IPS-15b (cell line): ENCODE data around the gene JDP2.

Experiments
- H3K27me3 ChIP-seq: one replicate; pipeline ENCODE4 v1.6.1; 2013; ENCODE audit warnings: low read length; ENCODE audit not compliant: control insufficient read depth, insufficient read depth
- H3K36me3 ChIP-seq: one replicate; pipeline ENCODE4 v1.6.1; 2013; ENCODE audit warnings: low read length; ENCODE audit not compliant: control insufficient read depth, insufficient read depth
- H3K4me1 ChIP-seq: one replicate; pipeline ENCODE4 v1.6.1; 2013; ENCODE audit warnings: mild to moderate bottlenecking, low read length; ENCODE audit not compliant: control insufficient read depth, insufficient read depth
- H3K4me3 ChIP-seq: one replicate; pipeline ENCODE4 v1.5.1; 2013; ENCODE audit warnings: low read depth, low read length
- H3K9ac ChIP-seq: one replicate; pipeline ENCODE4 v1.6.1; 2013; ENCODE audit warnings: low read depth, mild to moderate bottlenecking, low read length
- H3K9me3 ChIP-seq: one replicate; pipeline ENCODE4 v1.6.1; 2013; ENCODE audit warnings: mild to moderate bottlenecking, low read length; ENCODE audit not compliant: control insufficient read depth, insufficient read depth

The JDP2 gene

DNA sequence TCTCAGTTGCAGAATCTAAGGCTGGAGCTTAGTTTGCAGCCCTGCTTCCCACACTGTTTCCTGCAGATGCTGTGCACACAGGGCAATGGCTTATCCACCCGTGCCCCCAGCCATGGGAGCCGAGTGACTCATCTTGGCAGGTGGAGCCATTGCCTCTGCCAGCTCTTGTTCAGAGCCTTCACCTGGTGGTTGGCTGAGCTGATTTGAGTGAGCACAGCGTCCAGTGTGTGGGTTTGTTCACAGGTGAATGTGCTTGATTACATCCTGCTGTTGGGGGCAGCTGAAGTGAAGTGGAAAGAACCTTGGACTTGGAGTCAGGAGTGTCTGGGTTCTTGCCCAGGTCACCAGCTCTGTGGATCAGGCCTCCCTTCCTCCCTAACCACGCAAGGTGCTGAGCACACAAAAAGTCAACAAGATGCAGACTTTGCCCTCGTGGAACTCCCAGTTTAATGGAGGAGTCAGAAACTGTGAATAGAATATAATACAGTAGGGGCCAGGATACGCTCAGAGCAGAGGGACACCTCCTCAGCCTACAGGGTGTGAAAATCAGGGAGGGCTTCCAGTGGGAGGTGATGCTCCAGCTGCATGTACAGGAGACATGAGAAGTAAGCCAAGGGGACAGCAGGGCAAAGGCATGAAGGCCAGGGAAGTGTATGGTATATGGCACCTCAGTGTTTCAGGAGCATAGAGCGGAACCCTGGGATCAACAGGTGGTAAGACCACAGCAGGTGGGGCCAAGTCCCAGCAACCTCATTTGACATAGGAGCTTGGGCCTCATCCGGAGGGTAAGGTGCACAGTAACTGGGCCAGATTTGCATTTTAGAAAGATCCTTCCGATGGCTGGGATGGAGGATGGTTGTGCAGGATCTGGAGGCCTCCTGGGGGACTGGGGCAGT, 22.8 kb downstream of the JDP2 start:
- Histone ChIP-seq H3K4me1 (peaks cover 8% of the 10 kb centered on the region), H3K9ac (no peak overlapping the region), H3K4me3 (no peak overlapping the region), H3K27me3 (no peaks in the 10 kb centered on the region), H3K36me3 (no peaks in the 10 kb centered on the region), H3K9me3 (no peaks in the 10 kb centered on the region)

DNA sequence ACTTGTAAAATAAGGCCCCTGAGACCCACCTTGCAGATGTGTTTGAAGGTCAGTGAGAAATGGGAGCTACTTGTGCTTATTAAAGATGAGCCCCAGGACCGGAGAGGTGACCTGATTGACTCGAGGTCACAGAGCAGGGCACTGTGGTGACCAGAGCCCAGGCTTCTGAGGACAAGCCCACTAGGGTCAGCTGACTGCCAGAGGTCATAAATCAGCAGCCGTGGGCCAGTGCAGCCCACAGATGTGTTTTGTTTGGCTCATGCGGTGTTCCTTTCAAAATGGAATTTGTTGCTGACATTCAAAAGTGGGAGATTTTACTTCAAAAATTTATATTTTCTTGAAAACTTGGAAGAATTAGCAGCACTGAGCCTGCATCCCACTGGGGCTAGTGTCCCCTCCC, 24.5 kb downstream of the JDP2 start:
- Histone ChIP-seq H3K27me3 (no peaks in the 10 kb centered on the region), H3K9me3 (no peaks in the 10 kb centered on the region), H3K4me3 (no peak overlapping the region), H3K9ac (no peak overlapping the region), H3K4me1 (peaks cover 8% of the 10 kb centered on the region), H3K36me3 (peaks cover 4% of the 10 kb centered on the region)

DNA sequence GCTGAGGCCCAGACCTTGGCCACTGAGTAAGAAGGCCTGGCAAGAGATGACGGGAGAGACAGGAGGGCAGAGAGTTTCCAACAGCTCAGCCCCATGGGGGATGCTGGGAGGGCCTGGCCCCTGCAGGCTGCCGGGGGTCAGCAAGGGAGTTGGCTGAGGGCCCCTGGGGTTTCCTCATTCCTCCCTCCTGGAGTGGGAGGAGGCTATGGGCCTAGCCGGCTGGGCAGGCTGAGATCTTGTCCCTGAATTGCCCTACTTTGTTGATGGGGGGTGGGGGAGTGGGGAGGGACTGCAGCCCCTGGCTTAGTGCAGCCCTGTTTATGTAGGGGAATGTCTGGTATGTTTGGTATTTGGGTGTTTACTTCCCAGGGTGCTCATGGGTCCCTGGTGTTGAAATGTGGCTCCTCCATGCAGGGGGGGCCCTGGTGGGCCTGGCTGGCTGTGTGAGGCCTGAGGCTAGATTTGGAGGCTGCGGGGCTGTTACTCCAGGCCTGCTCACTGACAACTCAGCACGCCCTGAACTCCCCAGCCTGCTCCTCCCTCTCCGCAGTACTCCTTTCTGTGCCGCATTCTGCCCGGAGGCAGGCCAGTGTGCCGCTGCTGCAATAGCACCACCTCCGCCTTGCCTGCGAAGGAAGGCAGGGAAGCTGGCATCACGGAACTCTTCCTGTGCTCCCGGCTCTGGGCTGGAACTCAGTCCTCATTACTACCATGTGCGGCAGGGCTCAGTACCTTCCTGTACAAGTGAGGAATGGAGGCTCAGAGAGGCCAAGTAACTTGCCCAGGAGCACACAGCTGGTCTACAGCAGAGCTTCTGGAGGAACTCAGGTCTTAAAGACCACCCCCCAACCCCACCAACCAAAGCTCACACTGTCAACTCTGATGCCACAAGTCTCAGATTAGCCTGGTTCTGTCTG, 25.3 kb downstream of the JDP2 start:
- H3K27me3 ChIP-seq, result no peaks in the 10 kb centered on the region
- peaks cover 4% of the 10 kb centered on the region for H3K36me3 ChIP-seq
- no peaks in the 10 kb centered on the region for H3K9me3 ChIP-seq
- H3K4me3 ChIP-seq, result no peak overlapping the region
- peak overlapping the region; percentile 70 for H3K9ac ChIP-seq
- H3K4me1 ChIP-seq, result peaks cover 8% of the 10 kb centered on the region

DNA sequence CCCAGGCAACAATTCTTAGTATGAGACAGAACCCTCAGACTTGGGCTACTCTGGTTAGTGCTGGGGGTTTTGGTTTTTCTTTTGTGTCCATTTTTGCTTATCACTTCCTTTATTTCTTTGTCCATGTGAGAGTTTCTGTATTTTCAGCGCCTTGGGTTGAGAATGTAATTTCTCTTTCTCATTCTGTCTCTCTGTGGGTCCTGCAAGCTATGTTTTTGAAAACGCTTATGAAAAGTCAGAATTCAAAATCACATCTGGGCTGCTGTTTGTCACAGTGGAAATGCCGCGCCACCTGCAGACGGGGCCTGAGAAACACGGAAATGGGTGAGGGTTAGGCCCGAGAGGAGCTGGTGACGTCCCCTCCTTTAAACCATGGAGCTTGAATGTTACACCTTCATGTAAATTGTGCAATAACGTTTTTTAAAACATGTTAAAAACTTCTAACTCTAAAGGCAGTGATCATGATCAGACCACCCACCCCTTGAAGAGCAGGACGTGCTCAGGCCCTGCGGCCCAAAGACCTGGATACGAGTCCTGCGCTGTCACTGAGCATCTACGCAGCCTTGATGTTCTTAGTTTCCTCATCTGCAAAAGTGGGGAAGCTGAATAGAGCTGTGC, 26.1 kb downstream of the JDP2 start:
- Histone ChIP-seq H3K36me3 (peaks cover 4% of the 10 kb centered on the region), H3K4me1 (peaks cover 10% of the 10 kb centered on the region), H3K9ac (peak overlapping the region; percentile 70), H3K4me3 (no peak overlapping the region), H3K9me3 (no peaks in the 10 kb centered on the region), H3K27me3 (no peaks in the 10 kb centered on the region)

DNA sequence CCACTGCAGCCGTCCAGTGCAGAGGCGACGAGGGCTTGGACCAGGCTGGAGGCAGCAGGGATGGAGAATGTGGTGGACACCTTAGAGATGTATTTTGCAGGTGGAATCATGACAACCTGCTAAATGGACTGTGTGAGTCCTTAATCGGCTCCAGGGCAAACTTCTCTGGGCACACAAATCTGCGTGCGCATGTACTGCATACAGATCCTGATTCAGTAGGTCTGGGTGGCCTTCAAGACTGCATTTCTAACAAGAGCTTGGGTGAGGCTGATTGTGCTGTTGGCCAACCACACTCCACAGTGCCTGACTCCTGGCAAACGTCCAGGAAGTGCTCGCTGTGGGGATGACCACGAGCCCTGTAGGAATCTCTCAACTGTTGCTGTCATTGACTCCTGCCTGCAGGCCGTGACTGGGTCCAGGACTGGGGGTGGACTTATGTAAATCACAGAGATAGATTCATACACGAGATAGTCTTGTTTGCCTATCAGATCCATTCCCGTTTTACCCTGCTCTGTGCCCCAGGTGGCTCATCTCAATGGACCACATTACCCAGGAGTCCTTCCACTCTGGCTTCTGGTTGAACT, 27.2 kb downstream of the JDP2 start:
- H3K9me3 ChIP-seq, result no peaks in the 10 kb centered on the region
- H3K4me3 ChIP-seq, result no peak overlapping the region
- no peak overlapping the region for H3K9ac ChIP-seq
- H3K27me3 ChIP-seq, result no peaks in the 10 kb centered on the region
- peaks cover 12% of the 10 kb centered on the region for H3K4me1 ChIP-seq
- peaks cover 8% of the 10 kb centered on the region for H3K36me3 ChIP-seq

DNA sequence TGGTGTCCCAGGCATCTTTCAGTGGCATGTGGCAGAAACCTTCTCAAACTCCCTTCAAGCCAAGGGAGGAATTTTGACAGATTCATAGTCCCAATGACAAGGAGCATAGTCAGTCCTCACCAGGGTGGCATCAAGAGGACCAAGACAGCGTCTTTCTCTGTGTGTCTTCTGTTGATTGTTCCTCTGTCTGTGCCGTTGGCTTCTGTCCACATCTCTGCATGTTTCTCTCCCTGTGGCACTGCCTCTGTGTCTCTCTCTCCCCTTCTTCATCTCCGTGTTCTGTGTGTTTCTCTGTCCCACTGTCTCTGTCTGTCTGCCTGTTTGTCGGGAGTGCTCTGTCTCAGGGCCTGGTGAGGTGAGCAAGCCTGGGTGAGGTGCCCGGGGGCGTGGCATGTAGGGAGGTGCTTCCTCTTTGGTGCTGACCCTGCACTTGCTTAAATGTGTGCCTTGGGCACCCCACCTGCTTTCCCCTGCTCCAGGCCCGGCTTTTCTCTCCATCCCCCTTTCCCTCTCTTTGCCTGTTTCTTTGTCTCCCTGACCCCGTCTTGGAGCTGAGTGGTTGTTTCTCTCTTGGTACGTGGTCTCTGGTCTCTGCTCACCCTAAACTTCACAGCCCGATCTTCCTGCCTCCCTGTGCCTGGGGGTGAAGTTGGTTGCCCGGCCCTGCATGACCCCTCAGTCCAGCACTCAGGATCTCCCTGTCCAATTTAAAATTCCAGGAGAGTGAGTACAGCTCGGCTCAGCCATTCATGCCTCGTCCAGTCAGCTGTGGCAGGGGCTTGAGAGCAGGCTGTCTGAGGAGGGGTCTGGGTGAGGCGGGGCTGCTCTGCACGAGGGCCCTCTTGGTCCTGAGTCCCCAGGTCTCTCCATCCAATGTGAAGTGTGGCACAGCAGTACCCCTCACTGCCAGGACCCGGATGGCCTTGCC, 28.5 kb downstream of the JDP2 start:
- Histone ChIP-seq H3K4me3 (no peak overlapping the region), H3K4me1 (peaks cover 12% of the 10 kb centered on the region), H3K9me3 (no peaks in the 10 kb centered on the region), H3K9ac (no peak overlapping the region), H3K27me3 (no peaks in the 10 kb centered on the region), H3K36me3 (peaks cover 8% of the 10 kb centered on the region)

DNA sequence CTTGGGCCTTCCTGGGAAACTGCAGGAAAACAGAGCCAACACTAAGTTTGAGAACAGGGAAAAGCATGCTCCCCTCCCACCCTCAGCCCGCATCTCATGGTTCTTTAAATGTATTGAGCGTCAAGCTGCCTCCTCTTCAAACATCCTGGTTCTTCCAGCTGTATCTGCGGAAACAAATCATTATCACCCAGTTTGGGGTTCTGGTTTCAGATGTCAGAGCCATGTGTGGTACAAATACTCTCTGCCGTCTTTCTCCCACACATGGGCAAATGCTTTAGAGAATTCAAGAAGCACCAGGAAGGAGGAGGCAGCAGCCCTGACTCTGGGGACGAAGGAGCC, 29.1 kb downstream of the JDP2 start:
- peak overlapping the region; percentile 4 for H3K9ac ChIP-seq
- peaks cover 14% of the 10 kb centered on the region for H3K36me3 ChIP-seq
- peaks cover 12% of the 10 kb centered on the region for H3K4me1 ChIP-seq
- no peaks in the 10 kb centered on the region for H3K27me3 ChIP-seq
- no peak overlapping the region for H3K4me3 ChIP-seq
- no peaks in the 10 kb centered on the region for H3K9me3 ChIP-seq

DNA sequence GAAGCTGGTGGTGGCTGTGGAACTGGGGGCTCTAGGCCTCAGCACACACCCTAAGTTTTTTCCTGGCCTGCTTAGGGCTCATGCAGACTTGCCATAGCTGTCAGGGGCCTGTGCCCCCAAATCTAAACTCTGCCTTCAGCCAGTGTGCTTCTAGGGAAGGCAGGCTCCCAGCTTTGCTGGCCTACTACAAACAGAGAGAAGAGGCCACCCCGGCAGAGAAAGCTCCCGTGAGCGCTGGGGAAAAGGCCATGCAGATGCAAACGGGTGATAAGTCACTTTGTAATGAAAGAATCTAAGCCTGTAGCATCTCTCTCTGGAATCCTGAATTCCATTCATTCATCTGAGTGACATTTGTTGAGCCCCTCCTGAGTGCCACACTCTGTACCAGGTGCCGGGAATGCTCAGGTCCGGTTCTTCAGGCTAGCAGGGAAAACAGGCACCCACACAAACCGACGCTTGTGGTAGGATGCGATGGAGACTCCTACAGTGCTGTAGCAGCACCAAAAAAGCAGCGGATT, 29.9 kb downstream of the JDP2 start:
- Histone ChIP-seq H3K27me3 (no peaks in the 10 kb centered on the region), H3K4me1 (peaks cover 12% of the 10 kb centered on the region), H3K9me3 (no peaks in the 10 kb centered on the region), H3K4me3 (no peak overlapping the region), H3K9ac (peak overlapping the region; percentile 4), H3K36me3 (peaks cover 16% of the 10 kb centered on the region)

DNA sequence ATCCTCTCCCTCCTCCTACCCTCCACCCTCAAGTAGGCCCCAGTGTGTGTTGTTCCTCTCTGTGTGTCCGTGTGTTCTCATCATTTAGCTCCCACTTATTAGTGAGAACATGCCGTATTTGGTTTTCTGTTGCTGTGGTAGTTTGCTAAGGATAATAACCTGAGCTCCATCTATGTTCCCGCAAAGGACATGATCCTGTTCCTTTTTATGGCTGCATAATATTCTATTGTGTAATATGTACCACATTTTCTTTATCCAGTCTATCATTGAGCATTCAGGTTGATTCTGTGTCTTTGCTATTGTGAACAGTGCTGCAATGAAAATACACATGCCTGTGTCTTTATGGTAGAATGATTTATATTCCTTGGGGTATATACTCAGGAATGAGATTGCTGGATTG, 30.5 kb downstream of the JDP2 start:
- Histone ChIP-seq H3K4me1 (peaks cover 11% of the 10 kb centered on the region), H3K27me3 (no peaks in the 10 kb centered on the region), H3K9ac (no peak overlapping the region), H3K36me3 (peaks cover 19% of the 10 kb centered on the region), H3K9me3 (no peaks in the 10 kb centered on the region), H3K4me3 (no peak overlapping the region)

DNA sequence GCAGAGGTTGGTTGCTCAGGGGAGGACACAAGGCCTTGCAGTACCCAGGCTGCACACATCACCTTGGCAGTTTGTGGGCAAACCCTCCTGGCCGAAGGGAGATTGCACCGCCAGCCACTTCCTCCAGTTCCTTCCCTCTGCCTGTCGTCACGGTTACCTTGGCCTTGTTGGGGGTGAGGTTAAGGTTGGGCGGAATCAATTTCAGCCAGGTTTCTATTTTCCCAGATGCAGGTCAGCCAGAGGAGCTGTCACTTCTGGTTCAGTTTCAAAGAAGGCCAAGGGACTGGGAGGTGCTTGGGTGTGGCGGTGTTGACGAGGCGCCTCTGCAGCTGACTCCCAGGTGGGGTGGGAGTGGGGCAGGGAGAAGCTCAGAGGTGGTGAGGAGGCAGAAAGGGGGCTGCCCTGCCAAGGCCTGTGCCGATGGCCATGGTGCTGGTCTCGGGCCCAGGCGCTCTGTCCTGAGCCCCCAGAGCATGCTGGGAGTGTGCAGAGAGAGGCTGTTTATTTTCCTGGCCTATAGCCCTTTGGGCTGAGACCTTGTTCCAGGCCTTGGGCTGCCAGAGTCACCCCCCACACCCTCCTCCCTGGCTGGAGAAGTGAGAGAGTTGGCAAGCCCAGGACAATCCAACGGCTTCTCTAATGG, 31.4 kb downstream of the JDP2 start:
- H3K4me3 ChIP-seq, result no peak overlapping the region
- H3K36me3 ChIP-seq, result peaks cover 19% of the 10 kb centered on the region
- H3K27me3 ChIP-seq, result no peaks in the 10 kb centered on the region
- peak overlapping the region; percentile 2 for H3K9ac ChIP-seq
- H3K9me3 ChIP-seq, result no peaks in the 10 kb centered on the region
- H3K4me1 ChIP-seq, result peaks cover 5% of the 10 kb centered on the region
